GM21717 (cell line): ENCODE results near the gene SBSN.

Experiments
- ATAC-seq: cut with Tn5 transposase; IDR thresholded peaks from one replicate; pipeline ENCODE4 v1.9.1; 2021; ENCODE audit warnings: mild to moderate bottlenecking, moderate library complexity; ENCODE audit not compliant: unreplicated experiment

SBSN gene

GRCh38 chr19:35509861-35510625 is 18.1 kb downstream of the SBSN start:
- ATAC-seq: no peak

- no peak for ATAC-seq
These were observed 19.0 kb downstream of the SBSN start for GRCh38 chr19:35509018-35509652.

GRCh38 chr19:35508129-35508528 is 20.0 kb downstream of the SBSN start:
- no peak for ATAC-seq

- ATAC-seq: no peak
These were observed 20.6 kb downstream of the SBSN start for GRCh38 chr19:35507561-35507960.

GRCh38 chr19:35506011-35506410 is 22.1 kb downstream of the SBSN start:
- no peak for ATAC-seq

GRCh38 chr19:35502751-35503150 is 25.4 kb downstream of the SBSN start:
- ATAC-seq: no peak

GRCh38 chr19:35501684-35502083 is 26.4 kb downstream of the SBSN start:
- no peak for ATAC-seq

GRCh38 chr19:35500611-35501010 is 27.5 kb downstream of the SBSN start:
- no peak for ATAC-seq

GRCh38 chr19:35498984-35499527 is 29.1 kb downstream of the SBSN start:
- no peak for ATAC-seq

- no peak for ATAC-seq
These were observed 29.9 kb downstream of the SBSN start for GRCh38 chr19:35498220-35498619.

- no peak for ATAC-seq
These were observed 30.7 kb downstream of the SBSN start for GRCh38 chr19:35497406-35497805.

- no peak for ATAC-seq
These were observed 32.7 kb downstream of the SBSN start for GRCh38 chr19:35495107-35496064.

- ATAC-seq: no peak
These were observed 34.1 kb downstream of the SBSN start for GRCh38 chr19:35493971-35494370.

GRCh38 chr19:35491836-35492360 is 36.2 kb downstream of the SBSN start:
- no peak for ATAC-seq

GRCh38 chr19:35490364-35490763 is 37.7 kb downstream of the SBSN start, which contains the start of gene KRTDAP:
Gene KRTDAP, minus strand, starts transcription at chr19:35490464. Its CDS starts 22 bp downstream, at chr19:35490442.
- no peak for ATAC-seq

- ATAC-seq: no peak
These were observed 39.4 kb downstream of the SBSN start for GRCh38 chr19:35488677-35489076.

GRCh38 chr19:35487656-35488182 is 40.4 kb downstream of the SBSN start:
- no peak for ATAC-seq

GRCh38 chr19:35486268-35486708 is 41.8 kb downstream of the SBSN start:
- no peak for ATAC-seq

GRCh38 chr19:35484252-35485036 is 43.7 kb downstream of the SBSN start:
- ATAC-seq: no peak

GRCh38 chr19:35483089-35483488 is 45.0 kb downstream of the SBSN start:
- no peak for ATAC-seq
